Left lobe of liver (tissue), 2 donors: Measurements from ENCODE around the gene TOM1. TPM values are rescaled to one million over a fixed set of nuclear protein-coding genes. Genes with fewer than 3 reads are reported as not detected.
"Not testable (repeated sequence)": the region's sequence is repeated elsewhere in the genome, so short reads cannot be mapped to it uniquely, and the experiment has no call there.

Source experiments
- ATAC-seq: fragments of 200-7000 bp; cut with Tn5 transposase; one replicate; pipeline ENCODE4 v1.9.1; 2020; ENCODE audit warnings: mild to moderate bottlenecking, moderate library complexity
- DNase-seq: peaks from one replicate; pipeline ENCODE4 v3.0.0-alpha.2; 2020; ENCODE audit warnings: low spot score
- total RNA-seq: library from RNA; stranded (reverse); gene quantifications from one replicate; pipeline ENCODE4 v1.2.1, GENCODE V29; 2021
- donor health status: DM: no; HTN: no; CAD: no; lungs with moderate emphysema.
- donor health status: DM: no; HTN: yes; CAD: no.

TOM1 gene
- total RNA-seq, 1 donor from 2014 or later = 49.1 TPM

DNA sequence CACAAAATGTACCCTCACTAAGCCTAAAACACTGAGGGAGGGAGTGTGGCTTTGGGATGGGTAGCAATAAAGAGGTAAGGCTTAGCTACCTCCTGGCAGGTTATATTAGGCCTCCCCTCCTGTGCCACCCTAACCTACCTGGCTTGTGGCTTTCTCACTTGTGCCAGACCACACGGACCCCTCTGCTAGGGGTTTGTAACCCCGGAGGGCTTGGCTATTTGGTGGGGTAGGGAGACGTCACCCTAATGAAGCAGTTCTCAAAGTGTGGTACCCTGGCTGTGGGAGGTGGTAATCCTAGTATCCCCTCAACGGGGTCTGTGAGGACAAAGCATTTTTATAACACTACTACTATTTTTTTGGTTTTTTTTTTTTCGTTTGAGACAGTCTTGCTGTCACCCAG, 91.2 kb downstream of the TOM1 start:
- no peak for ATAC-seq
- no peak for DNase-seq

DNA sequence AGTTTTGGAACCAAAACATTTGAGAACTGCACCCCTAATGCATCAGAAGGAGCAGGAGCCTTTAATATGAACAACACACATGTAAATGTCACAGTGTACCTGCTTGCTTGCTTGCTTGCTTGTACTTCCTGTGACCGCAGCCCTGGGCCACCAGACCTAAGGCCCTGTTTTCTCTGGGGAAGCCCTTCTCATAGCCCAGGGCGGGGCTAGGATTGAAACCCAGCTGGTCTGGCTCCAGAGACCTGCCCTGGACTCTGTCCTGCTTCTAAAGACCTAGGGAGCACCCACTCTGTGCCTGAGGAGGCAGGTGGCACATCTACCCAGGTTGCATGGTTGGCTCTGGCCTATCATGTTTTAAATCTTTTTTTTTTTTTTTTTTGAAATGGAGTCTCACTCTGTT, 92.7 kb downstream of the TOM1 start:
- ATAC-seq = peak; percentile 71

DNA sequence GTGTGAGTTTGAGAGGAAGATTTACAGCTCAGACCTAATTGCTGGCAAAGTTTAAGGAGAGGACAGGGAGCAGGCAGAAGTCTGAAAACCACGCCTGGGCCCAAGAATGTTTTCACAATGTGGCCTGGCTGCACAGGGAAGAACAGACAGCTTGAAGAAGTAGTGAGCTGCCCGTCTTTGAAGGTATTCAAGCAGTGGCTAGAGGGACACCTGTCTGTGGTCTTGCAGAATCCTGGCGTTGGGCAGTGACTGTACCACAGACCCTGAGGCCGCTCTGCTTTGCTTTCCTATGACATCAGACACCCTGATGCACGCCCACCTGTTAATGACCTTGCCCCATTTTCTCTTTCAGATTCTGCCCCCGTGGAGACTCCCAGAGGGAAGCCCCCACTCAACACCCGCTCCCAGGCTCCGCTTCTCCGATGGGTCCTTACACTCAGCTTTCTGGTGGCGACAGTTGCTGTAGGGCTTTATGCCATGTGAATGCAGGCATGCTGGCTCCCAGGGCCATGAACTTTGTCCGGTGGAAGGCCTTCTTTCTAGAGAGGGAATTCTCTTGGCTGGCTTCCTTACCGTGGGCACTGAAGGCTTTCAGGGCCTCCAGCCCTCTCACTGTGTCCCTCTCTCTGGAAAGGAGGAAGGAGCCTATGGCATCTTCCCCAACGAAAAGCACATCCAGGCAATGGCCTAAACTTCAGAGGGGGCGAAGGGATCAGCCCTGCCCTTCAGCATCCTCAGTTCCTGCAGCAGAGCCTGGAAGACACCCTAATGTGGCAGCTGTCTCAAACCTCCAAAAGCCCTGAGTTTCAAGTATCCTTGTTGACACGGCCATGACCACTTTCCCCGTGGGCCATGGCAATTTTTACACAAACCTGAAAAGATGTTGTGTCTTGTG, 93.7 kb downstream of the TOM1 start:
- DNase-seq (peak; percentile 72), ATAC-seq (peak; percentile 66)

More for the DNA sequence above, 92.7 kb downstream of the TOM1 start:
- peak; percentile 73 for DNase-seq

DNA sequence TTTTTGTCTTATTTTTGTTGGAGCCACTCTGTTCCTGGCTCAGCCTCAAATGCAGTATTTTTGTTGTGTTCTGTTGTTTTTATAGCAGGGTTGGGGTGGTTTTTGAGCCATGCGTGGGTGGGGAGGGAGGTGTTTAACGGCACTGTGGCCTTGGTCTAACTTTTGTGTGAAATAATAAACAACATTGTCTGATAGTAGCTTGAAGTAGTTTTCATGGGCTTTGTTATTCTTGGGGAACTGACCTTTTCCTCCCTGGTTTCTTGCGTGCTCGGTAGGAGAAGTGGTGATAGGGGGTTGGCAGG, 94.3 kb downstream of the TOM1 start:
- DNase-seq (no peak), ATAC-seq (no peak)

DNA sequence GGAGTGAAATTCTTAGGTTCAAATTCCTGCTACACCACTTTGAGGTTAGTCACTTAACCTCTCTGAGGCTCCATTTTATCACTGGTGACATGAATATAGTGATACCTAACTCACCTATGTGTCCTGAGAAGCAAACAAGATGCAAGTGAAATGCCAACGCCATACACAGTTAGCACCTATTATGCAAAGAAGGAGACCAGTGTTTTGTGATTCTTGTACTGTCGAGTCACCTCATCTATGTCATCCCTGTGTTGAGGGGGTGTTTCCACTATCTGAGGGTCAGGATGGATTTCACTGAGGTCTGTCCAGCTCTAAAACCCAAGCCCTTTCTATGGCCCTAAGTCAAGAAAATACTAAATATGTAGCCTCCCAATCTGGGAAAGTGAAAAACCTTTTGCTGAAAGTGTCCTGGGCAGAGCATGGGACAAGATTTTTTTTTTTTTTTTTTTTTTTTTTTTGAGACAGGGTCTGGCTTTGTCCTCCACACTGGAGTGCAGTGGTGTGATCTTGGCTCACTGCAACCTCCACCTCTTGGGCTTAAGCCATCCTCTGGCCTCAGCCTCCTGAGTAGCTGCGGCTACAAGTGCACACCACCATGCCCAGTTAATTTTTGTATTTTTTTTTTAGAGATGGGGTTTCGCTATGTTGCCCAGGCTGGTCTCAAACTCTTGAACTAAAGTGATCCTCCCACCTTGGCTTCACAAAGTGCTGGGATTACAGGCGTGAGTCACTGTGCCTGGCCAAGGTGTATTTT, 95.3 kb downstream of the TOM1 start:
- ATAC-seq (no peak), DNase-seq (no peak)

DNA sequence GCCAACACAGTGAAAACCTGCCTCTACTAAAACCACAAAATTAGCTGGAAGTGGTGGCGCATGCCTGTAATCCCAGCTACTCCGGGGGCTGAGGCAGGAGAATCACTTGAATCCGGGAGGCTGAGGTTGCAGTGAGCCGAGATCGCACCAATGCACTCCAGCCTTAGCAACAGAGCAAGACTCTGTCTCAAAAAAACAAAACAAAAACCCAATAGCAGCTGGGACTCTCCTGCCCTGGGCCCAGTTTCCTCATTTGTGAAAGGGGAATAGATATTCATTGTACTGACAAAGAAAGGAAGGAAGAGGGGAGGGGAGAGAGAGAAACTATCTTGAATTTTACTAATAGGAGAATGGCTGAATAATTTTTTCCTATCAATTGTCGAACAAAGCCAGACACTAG, 96.9 kb downstream of the TOM1 start:
- ATAC-seq, DNase-seq: not testable (repeated sequence)

DNA sequence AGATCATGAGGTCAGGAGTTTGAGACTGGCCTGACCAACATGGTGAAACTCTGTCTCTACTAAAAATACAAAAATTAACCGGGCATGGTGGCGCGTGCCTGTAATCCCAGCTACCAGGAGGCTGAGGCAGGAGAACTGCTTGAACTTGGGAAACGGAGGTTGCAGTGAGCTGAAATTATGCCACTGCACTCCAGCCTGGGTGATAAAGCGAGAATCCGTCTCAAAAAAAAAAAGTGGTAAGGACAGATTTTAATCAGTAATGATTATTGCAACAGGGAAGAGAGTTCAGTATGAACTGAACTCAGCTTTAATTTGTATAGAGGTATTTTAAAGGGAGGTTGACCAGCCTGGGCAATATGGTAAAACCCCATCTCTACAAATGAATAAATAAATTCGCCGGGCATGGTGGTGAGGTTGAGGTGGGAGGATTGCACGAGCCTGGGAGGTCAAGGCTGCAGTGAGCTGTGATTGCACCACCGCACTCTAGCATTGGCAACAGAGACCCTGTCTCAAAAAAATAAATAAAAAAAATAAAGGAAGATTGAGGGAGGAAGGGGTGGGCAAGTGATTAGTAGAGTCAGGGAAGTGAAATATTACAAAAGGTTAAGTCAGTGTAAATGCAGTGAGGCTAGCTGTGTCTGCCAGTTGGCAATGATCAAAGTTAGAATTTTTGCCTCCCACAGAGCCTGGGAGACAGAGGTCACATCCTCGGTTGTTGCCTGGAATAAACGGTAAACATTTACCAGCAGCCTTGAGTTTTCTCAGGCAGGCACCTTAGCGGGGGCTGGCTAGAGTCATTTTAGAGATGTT, 97.6 kb downstream of the TOM1 start:
- ATAC-seq (peak; percentile 68), DNase-seq (peak; percentile 73)

Other genes starting within 250 kb of the TOM1 start
- gene ISX, start 233.7 kb upstream of the TOM1 start, total RNA-seq = not detected
- gene HMGXB4, start 42.4 kb upstream of the TOM1 start, total RNA-seq = 5.9 TPM
- gene HMOX1, start 81.2 kb downstream of the TOM1 start, total RNA-seq = 35.9 TPM
- 9.1 TPM for gene MCM5, start 100.2 kb downstream of the TOM1 start, total RNA-seq
- gene RASD2, start 240.9 kb downstream of the TOM1 start, total RNA-seq = not detected